ENCODE data around the gene SUSD1. TPM values are rescaled to one million over a fixed set of nuclear protein-coding genes. Genes with fewer than 3 reads are reported as not detected.
A peak's percentile ranks its signal among the peaks of the same experiment; 100 is the strongest.

The SUSD1 gene
- total and polyA plus RNA-seq, 3 experiments from 2014 or later, result 5.0 to 18.1 (median 5.3) TPM

- Mint-ChIP-seq H3K4me3 (no peak overlapping the region), H3K27ac (no peak overlapping the region), H3K27me3 (no peaks in the 10 kb centered on the region), H3K4me1 (peaks cover 23 to 27% (median 25%) of the 10 kb centered on the region in 3 donors), H3K9me3 (no peaks in the 10 kb centered on the region), H3K36me3 (no peaks in the 10 kb centered on the region)
- Histone ChIP-seq H3K9me3 (ENCODE audit: low read length) (no peaks in the 10 kb centered on the region), H3K27ac (ENCODE audit: low read depth, low read length) (no peak overlapping the region), H3K4me3 (ENCODE audit: low read length) (no peak overlapping the region), H3K36me3 (ENCODE audit: insufficient read depth, low read length) (no peaks in the 10 kb centered on the region), H3K4me1 (ENCODE audit: insufficient read depth, low read length) (peaks cover 20% of the 10 kb centered on the region), H3K27me3 (ENCODE audit: insufficient read depth, low read length, poor library complexity, severe bottlenecking) (no peaks in the 10 kb centered on the region)
- DNase-seq, result no peak
- ChIA-PET CTCF (no interaction called here), POLR2A (no interaction called here)
Measured at GRCh38 chr9:111997831-111998230, 177.3 kb downstream of the SUSD1 start.

- no peak for DNase-seq
- peaks cover 19 to 24% (median 20%) of the 10 kb centered on the region in 3 donors for H3K4me1 Mint-ChIP-seq
- no peaks in the 10 kb centered on the region for H3K9me3 ChIP-seq (ENCODE audit: low read length)
- no peak overlapping the region for H3K27ac ChIP-seq (ENCODE audit: low read depth, low read length)
- no peak overlapping the region for H3K4me3 Mint-ChIP-seq
- ChIA-PET CTCF (no interaction called here), POLR2A (no interaction called here)
- peaks cover 9% of the 10 kb centered on the region for H3K4me1 ChIP-seq (ENCODE audit: insufficient read depth, low read length)
- peaks cover 0 to 1% (median 0%) of the 10 kb centered on the region in 5 donors for H3K9me3 Mint-ChIP-seq
- H3K4me3 ChIP-seq (ENCODE audit: low read length), result no peak overlapping the region
- H3K27me3 ChIP-seq (ENCODE audit: insufficient read depth, low read length, poor library complexity, severe bottlenecking), result no peaks in the 10 kb centered on the region
- no peaks in the 10 kb centered on the region for H3K27me3 Mint-ChIP-seq
- H3K36me3 Mint-ChIP-seq, result no peaks in the 10 kb centered on the region
- peak overlapping the region in 1 of 8 donors; percentile 75 for H3K27ac Mint-ChIP-seq
- H3K36me3 ChIP-seq (ENCODE audit: insufficient read depth, low read length), result no peaks in the 10 kb centered on the region
Measured at GRCh38 chr9:111994831-111995458, 180.2 kb downstream of the SUSD1 start.

GRCh38 chr9:111993319-111993718 lies 181.8 kb downstream of the SUSD1 start:
- peaks cover 0 to 1% (median 0%) of the 10 kb centered on the region in 5 donors for H3K9me3 Mint-ChIP-seq
- peaks cover 9% of the 10 kb centered on the region for H3K4me1 ChIP-seq (ENCODE audit: insufficient read depth, low read length)
- H3K36me3 ChIP-seq (ENCODE audit: insufficient read depth, low read length), result no peaks in the 10 kb centered on the region
- no peaks in the 10 kb centered on the region for H3K36me3 Mint-ChIP-seq
- no peak overlapping the region for H3K4me3 Mint-ChIP-seq
- DNase-seq, result no peak
- no peaks in the 10 kb centered on the region for H3K9me3 ChIP-seq (ENCODE audit: low read length)
- H3K4me1 Mint-ChIP-seq, result peaks cover 19 to 24% (median 20%) of the 10 kb centered on the region in 3 donors
- H3K27ac Mint-ChIP-seq, result no peak overlapping the region
- H3K27me3 Mint-ChIP-seq, result no peaks in the 10 kb centered on the region
- H3K27ac ChIP-seq (ENCODE audit: low read depth, low read length), result no peak overlapping the region
- ChIA-PET CTCF (no interaction called here), POLR2A (no interaction called here)
- H3K27me3 ChIP-seq (ENCODE audit: insufficient read depth, low read length, poor library complexity, severe bottlenecking), result no peaks in the 10 kb centered on the region
- no peak overlapping the region for H3K4me3 ChIP-seq (ENCODE audit: low read length)

GRCh38 chr9:111992523-111992922 lies 182.6 kb downstream of the SUSD1 start:
- Histone ChIP-seq H3K4me1 (ENCODE audit: insufficient read depth, low read length) (peaks cover 9% of the 10 kb centered on the region), H3K27me3 (ENCODE audit: insufficient read depth, low read length, poor library complexity, severe bottlenecking) (no peaks in the 10 kb centered on the region), H3K27ac (ENCODE audit: low read depth, low read length) (no peak overlapping the region), H3K9me3 (ENCODE audit: low read length) (no peaks in the 10 kb centered on the region), H3K36me3 (ENCODE audit: insufficient read depth, low read length) (no peaks in the 10 kb centered on the region), H3K4me3 (ENCODE audit: low read length) (no peak overlapping the region)
- H3K36me3 Mint-ChIP-seq, result no peaks in the 10 kb centered on the region
- ChIA-PET CTCF (no interaction called here), POLR2A (no interaction called here)
- no peak overlapping the region for H3K4me3 Mint-ChIP-seq
- no peak overlapping the region for H3K27ac Mint-ChIP-seq
- peaks cover 0 to 1% (median 0%) of the 10 kb centered on the region in 5 donors for H3K9me3 Mint-ChIP-seq
- peaks cover 20 to 24% (median 23%) of the 10 kb centered on the region in 3 donors for H3K4me1 Mint-ChIP-seq
- no peaks in the 10 kb centered on the region for H3K27me3 Mint-ChIP-seq
- DNase-seq, result no peak

- ChIA-PET CTCF (interaction anchor here (1.0 kb wide), 1 partner anchor 13 kb away, joined by 4 read pairs; no protein-coding TSS in a partner anchor), POLR2A (no interaction called here)
- Mint-ChIP-seq H3K9me3 (peaks cover 0 to 1% (median 0%) of the 10 kb centered on the region in 5 donors), H3K27ac (no peak overlapping the region), H3K27me3 (no peaks in the 10 kb centered on the region), H3K4me3 (no peak overlapping the region), H3K4me1 (peaks cover 30 to 33% (median 32%) of the 10 kb centered on the region in 3 donors), H3K36me3 (no peaks in the 10 kb centered on the region)
- Histone ChIP-seq H3K36me3 (ENCODE audit: insufficient read depth, low read length) (no peaks in the 10 kb centered on the region), H3K4me3 (ENCODE audit: low read length) (no peak overlapping the region), H3K9me3 (ENCODE audit: low read length) (no peaks in the 10 kb centered on the region), H3K27me3 (ENCODE audit: insufficient read depth, low read length, poor library complexity, severe bottlenecking) (no peaks in the 10 kb centered on the region), H3K4me1 (ENCODE audit: insufficient read depth, low read length) (peaks cover 10% of the 10 kb centered on the region), H3K27ac (ENCODE audit: low read depth, low read length) (no peak overlapping the region)
- no peak for DNase-seq
Measured at GRCh38 chr9:111991179-111991578, 183.9 kb downstream of the SUSD1 start.

Other genes starting within 250 kb of the SUSD1 start
- 100 to 1,000 TPM; 118 to 124 TPM for gene PTBP3, start 158.3 kb upstream of the SUSD1 start, total RNA-seq
- gene PTBP3, start 158.3 kb upstream of the SUSD1 start, polyA plus RNA-seq, result 45.0 TPM
- gene HSDL2, start 204.8 kb upstream of the SUSD1 start, total RNA-seq, result 10 to 100 TPM; 14.9 to 17.9 TPM
- 17.0 TPM for gene HSDL2, start 204.8 kb upstream of the SUSD1 start, polyA plus RNA-seq

All from CD8-positive, alpha-beta memory T cell (primary cell).